GM21786 (cell line): Measurements from ENCODE around the gene COL2A1.

Experiments
- ATAC-seq: cut with Tn5 transposase; IDR thresholded peaks from one replicate; pipeline ENCODE4 v1.9.1; 2021; ENCODE audit not compliant: unreplicated experiment

COL2A1 gene

DNA sequence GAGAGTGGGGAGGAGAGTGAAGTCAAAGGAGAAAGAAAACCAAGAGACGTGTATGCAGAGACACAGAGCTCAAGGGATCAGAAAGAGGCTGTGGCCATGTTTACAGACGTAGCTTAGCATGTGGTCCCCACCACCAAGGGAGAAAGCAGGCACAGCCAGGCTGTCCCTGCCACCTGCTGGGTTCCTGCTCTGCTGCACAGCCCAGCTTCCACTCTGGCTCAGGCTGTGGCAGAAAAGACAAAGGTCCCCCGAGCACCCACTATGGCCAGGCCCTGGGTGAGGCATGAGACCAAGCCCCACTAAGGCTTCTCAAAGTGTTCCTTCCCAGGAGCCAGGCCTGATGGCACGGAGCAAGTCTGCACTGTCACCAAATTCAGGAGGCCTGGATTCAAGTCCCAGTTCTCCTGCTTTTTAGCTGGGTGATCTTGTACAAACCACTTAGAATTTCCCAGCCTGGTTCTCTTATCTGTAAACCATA is 25.9 kb upstream of the COL2A1 start:
- no peak for ATAC-seq

GRCh38 chr12:48029491-48030172 is 25.4 kb upstream of the COL2A1 start:
- ATAC-seq = no peak

- no peak for ATAC-seq
Measured at GRCh38 chr12:48028541-48029431, 24.5 kb upstream of the COL2A1 start.

GRCh38 chr12:48027183-48028002 is 23.1 kb upstream of the COL2A1 start:
- no peak for ATAC-seq

- no peak for ATAC-seq
Measured at GRCh38 chr12:48026060-48026827, 22.0 kb upstream of the COL2A1 start.

- no peak for ATAC-seq
Measured at GRCh38 chr12:48025281-48025680, 21.0 kb upstream of the COL2A1 start.

GRCh38 chr12:48024735-48025134 is 20.5 kb upstream of the COL2A1 start:
- ATAC-seq = no peak

- ATAC-seq = no peak
Measured at GRCh38 chr12:48023386-48023785, 19.1 kb upstream of the COL2A1 start.

GRCh38 chr12:48022676-48023385 is 18.6 kb upstream of the COL2A1 start:
- ATAC-seq = no peak

DNA sequence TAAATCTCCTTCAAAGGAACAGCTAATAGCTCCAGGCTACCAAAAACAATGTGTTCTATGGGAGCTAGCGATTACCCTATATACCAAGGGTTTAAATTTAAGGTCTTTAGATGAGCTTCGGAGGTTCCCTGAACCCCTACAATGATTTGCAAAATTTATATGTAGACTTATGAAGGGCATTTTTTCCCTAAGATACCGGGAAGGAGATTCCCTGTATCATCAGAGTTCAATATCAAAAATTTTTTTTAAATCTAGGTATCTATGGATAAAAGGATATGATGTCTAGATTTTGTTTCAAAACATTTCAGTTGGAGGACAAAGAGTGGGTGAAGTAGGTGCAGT is 17.9 kb upstream of the COL2A1 start:
- no peak for ATAC-seq

- ATAC-seq = no peak
Measured at GRCh38 chr12:48021485-48022179, 17.4 kb upstream of the COL2A1 start.

DNA sequence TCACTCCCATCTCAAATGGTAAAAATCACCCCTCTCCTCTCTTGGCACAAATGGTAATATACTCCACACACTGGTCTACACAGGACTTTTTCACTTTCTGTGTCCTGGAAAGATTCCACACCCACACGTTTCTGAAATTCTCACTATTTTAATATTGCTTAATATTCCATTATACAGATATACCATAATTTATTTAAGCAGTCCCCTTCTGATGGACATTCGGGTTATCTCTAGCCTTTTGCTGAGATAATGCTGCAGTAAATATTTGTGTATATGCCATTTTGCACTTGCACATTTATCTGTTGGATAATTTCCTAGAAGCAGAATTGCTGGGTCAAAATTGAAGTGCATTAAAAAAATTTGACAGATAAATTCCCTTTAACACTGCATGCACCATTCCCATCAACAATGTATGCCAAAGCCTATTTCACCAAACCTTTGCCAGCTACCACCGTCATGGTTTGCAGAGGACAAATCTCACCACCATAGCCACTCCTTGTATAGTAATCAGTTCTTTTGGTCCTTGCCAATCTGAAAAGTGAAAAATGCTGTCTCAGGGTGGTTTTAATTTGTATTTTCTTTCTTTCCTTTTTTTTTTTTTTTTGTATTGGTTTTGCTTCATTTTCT is 15.5 kb upstream of the COL2A1 start:
- no peak for ATAC-seq

DNA sequence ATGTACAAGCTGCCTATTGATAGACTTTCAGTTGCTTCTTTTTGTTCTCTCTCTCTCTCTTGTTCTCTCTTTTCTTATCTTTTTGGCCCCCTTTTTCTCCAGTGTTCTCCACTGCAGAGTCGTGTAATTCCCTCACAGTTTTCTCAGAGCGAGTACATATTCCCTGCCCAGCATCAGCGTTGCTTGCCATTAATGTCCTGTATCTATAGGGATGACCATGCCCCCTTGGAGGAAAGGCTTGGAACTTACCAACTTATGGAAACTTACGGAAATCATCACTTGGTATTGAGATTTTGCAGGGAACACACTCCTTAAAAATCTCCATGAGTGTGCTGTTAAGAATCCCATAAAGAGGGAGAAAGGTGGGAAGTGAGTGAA is 14.3 kb upstream of the COL2A1 start:
- ATAC-seq = no peak

- ATAC-seq = no peak
Measured at GRCh38 chr12:48017921-48018617, 13.8 kb upstream of the COL2A1 start.

DNA sequence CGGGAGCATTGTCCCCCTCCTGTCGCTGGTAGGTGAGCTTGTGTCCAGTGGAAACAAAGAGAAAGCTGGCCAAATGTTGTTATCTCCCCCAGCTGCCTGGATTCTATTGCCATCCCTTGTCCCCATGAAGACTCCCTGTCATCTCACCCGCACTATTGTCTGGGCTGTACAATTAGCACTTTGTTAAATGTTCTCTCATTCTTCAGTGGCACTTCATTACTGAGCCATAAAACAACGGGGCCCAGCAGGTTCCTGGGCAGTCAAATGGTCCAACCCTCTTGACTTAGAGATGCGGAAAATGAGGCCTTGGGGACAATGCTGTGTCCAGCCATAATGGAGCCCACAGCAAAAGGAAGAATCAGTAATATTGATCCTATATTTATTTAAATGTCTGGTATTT is 13.2 kb upstream of the COL2A1 start:
- no peak for ATAC-seq

GRCh38 chr12:48016373-48017020 is 12.2 kb upstream of the COL2A1 start:
- ATAC-seq = no peak

- no peak for ATAC-seq
Measured at GRCh38 chr12:48015954-48016353, 11.7 kb upstream of the COL2A1 start.

- no peak for ATAC-seq
Measured at GRCh38 chr12:48015129-48015528, 10.9 kb upstream of the COL2A1 start.
